Activated CD4-positive, CD25-positive, alpha-beta regulatory T cell treated with anti-CD3 and anti-CD28 coated beads, Interleukin-2, amount 50 U/mL, for 16 hours (primary cell): Measurements from ENCODE around the gene PPM1D.
"Not testable (repeated sequence)": the region's sequence is repeated elsewhere in the genome, so short reads cannot be mapped to it uniquely, and the experiment has no call there.

Source experiments
- DNase-seq: peaks from one replicate; pipeline ENCODE4 v3.0.0-alpha.2; 2020; ENCODE audit warnings: low read depth, low spot score

Gene PPM1D

DNA sequence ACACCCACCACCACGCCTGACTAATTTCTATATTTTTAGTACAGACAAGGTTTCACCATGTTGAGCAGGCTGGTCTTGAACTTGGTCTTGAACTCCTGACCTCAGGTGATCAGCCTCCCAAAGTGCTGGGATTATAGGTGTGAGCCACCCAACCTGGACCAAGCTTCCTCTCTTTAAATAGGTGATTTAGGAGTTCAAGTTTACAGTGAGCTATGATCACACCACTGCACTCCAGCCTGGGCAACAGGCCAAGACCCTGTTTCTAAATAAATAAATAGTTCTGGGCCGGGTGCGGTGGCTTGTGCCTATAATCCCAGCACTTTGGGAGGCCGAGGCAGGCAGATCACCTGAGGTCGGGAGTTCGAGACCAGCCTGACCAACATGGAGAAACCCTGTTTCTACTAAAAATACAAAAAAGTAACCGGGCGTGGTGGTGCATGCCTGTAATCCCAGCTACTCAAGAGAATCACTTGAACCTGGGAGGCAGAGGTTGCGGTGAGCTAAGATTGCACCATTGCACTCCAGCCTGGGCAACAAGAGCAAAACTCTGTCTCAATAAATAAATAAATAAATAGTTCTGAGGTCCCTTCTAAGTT, 6.5 kb upstream of the PPM1D start:
- DNase-seq = not testable (repeated sequence)

DNA sequence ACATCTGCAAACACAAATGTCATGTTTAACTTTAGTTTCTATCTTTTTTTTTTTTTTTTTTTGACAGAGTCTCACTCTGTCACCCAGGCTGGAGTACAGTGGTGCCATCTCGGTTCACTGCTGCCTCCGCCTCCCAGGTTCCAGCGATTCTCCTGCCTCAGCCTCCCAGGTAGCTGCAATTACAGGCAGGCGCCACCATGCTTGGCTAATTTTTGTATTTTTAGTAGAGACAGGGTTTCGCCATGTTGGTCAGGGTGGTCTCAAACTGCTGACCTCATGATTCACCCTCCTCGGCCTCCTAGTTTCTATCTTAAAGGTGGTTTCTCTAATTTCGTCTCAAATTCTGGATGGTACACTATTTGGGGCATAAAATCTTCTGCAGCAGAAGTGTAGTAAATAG, 5.8 kb upstream of the PPM1D start:
- not testable (repeated sequence) for DNase-seq

GRCh38 chr17:60594734-60595133, 5.3 kb upstream of the PPM1D start:
- DNase-seq = no peak

DNA sequence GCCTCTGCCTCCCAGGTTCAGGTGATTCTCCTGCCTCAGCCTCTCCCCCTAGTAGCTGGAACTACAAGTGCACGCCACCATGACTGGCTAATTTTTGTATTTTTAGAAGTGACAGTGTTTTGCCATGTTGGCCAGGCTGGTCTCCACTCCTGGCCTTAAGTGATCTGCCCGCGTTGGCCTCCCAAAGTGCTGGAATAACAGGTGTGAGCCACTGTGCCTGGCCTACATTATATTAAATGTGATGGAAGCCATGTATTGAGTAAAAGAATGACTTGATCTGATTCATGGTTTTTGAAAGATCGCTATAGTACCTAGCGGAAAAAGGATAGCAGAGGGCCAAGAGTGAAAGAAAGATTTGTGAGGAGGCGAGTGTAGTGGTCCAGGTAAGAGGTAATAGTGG, 2.7 kb upstream of the PPM1D start:
- DNase-seq = no peak

DNA sequence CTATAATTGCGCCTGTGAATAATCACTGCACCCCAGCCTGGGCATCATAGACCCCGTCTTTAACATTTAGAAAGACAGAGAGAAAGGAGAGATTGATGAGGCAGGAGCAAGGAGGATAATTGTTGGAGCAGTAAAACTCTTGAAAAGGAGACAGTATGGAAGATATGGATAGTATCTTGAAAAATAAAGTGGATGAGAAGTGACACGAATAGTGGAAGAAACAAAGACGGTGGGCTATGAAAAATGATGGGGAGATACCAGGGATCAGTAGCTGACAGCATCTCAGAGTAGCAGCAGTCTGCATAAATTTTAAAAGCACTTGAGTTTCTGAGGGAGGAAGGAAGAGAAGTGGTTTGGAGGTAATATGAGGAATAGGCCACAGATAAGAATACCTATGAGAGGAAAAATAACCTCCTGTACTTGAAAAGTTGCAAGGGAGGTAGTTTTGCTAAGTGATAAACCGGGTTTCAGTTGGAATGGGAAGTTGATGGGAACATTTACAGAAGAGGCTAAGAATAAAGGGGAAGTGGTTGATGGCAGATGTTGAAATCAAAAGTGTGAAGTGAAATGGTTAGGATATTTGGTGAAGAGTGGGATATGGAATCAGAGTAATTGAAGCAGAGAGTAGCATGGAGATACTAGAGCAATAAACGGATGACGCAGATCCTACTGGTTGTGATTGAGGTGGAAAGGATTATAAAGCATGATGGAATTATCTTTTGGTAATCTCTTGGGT, 1.8 kb upstream of the PPM1D start:
- DNase-seq = no peak

DNA sequence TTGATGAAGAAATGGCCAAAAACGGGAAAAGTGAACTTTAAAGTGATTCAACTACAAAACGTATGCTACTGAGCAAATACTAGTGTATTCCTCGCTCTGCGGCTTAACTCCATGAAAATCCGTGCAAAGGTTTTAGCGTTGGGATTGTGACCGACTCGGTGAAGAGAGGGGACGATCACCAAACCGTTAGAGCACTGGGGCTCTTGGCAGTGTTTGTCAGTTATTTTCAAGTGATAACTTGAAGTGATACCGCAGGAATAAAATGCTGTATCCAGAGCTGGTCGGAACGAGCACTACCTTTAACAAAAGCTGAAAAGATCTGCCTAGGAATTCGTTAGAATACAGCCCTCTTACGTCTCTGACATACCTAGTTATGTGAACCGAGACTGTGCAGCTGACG, 773 bp upstream of the PPM1D start:
- DNase-seq = no peak

GRCh38 chr17:60600490-60601446, 775 bp downstream of the PPM1D start:
- DNase-seq = peak; percentile 28

DNA sequence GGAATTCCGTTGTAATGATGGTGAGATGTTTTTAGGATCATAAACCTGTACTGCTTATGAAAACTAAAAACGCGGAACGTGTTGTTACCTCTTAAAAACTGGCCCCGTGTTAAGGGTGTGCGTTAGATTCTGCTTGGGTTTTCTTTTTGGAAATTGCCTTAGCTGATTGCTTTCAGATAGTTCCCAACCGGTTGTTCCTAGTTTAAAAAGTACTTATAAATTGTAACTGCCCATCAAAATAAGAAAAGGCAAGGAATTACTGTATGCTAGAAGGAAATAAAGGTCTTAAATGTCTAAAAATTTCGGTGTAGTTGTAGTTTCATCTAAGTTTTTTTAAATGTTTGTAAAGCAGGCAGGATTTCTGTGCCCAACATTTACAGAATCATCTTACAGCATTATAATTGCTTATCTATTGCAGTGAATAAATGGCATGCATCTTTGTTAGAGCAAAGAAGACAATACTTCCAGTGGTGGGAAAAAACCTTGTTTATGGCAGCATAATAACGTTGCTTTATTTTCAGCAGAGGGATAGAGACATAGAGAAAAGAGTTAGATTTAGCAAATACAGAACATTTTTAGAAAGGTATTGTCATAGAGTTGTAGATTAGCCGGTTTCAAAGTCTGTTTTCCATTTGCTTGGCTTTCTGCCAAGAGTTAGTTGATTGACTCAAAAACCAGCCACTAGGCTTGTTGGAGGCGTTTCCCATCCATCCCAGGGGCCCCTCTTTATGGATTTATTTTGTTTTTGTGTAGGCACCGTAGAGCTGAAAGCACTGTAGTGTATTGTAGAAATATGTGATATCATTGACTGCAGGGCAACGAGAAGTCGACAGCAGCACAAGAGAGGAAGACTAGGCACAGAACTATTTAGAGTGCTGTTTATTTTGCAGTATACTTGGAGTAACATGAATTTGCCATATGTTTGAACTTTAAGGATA, 1.7 kb downstream of the PPM1D start:
- DNase-seq = no peak

GRCh38 chr17:60602385-60602742, 2.4 kb downstream of the PPM1D start:
- no peak for DNase-seq

DNA sequence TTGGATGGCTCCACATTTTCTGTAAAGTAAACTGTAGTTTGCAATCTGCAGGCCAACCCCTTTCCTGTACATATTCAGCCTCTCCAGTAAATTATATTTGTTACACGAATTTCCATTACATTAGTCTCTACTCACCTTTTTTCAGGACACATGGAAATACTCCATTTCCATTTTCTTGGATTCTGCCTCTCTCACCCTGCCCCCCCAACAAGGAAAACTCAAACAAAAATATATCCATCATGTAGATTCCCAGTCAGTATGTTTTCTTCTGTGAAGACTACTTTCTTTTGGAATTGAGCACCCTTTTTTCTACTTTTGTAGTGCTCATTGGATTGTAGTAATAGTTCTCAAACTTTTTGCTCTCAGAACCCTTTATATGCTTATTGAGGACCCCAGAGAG, 2.9 kb downstream of the PPM1D start:
- DNase-seq = no peak

DNA sequence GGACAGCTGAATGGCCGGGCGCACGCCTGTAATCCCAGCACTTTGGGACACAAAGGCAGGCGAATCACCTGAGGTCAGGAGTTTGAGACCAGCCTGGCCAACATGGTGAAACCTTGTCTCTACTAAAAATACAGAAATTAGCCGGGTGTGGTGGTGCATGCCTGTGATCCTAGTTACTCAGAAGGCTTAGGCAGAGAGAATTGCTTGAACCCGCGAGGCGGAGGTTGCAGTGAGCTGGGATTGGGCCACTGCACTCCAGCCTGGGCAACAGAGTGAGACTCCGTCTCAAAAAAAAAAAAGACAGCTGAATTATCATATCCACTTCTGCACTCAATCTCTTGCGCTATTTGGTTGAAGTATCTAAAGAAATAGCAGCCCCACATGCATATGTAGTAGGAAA, 3.5 kb downstream of the PPM1D start:
- not testable (repeated sequence) for DNase-seq

- no peak for DNase-seq
Observed at GRCh38 chr17:60604686-60605334, 4.8 kb downstream of the PPM1D start.

GRCh38 chr17:60606036-60606435, 6.0 kb downstream of the PPM1D start:
- DNase-seq = no peak

GRCh38 chr17:60610473-60610872, 10.5 kb downstream of the PPM1D start:
- DNase-seq = no peak

GRCh38 chr17:60611321-60611720, 11.3 kb downstream of the PPM1D start:
- not testable (repeated sequence) for DNase-seq

DNA sequence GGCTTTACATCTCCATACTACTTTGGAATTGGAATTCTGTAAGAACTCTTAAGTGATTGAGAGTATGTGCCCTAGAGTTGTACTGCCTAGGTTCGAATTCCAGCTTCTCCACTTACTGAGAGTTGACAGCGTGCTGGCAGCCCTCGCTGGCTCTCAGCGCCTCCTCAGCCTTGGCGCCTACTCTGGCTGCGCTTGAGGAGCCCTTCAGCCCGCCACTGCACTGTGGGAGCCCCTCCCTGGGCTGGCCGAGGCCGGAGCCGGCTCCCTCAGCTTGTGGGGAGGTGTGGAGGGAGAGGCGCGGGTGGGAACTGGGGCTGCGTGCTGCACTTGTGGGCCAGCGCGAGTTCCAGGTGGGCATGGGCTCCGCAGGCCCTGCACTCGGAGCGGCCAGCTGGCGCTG, 13.3 kb downstream of the PPM1D start:
- no peak for DNase-seq

GRCh38 chr17:60613796-60614195, 13.8 kb downstream of the PPM1D start:
- DNase-seq = not testable (repeated sequence)

- DNase-seq = not testable (repeated sequence)
Observed at GRCh38 chr17:60614247-60614646, 14.3 kb downstream of the PPM1D start.

DNA sequence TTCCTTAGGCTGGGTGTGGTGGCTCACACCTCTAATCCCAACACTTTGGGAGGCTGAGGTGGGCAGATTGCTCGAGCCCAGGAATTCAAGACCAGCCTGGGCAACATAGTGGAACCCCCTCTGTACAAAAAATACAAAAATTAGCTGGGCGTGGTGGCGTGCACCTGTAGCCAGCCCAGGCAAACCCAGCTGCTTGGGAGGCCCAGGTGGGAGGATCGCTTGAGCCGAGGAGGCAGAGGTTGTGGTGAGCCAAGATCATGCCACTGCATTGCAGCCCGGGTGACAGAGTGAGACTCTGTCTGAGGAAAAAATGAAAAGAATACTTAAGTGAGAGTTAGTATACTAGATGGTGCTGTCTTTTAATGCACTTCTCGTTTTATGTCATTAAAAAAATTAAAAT, 15.1 kb downstream of the PPM1D start:
- DNase-seq = no peak

DNA sequence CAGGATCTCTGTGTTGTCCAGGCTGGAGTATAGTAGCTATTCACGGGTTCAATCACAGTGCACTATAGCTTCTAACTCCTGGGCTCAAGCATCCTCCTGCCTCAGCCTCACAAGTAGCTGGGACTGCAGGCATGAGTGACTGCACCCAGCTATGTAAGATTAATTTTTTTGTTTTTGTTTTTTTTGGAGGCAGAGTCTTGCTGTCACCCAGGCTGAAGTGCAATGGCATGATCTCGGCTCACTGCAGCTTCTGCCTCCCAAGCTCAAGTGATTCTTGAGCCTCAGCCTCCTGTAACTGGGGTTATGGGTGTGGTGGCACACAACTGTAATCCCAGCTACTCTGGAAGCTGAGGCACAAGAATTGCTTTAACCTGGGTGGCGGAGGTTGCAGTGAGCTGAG, 15.8 kb downstream of the PPM1D start:
- DNase-seq = no peak

DNA sequence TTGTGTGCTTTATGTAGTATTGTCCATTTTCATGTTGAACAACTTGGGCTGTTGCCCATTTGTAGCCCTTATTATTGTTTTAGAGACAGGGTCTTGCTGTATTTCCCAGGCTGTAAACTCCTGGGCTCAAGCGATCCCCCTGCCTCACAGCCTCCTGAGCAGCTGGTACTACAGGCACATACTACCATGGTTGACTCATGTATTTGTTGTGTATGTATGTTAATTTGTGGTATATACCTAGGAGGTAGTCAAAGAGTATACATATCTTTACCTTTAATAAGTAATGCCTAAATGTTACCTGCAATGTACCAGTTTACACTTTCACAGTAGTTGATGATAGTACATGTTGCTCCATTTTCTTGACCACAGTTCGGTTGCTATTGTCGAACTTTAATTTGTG, 18.1 kb downstream of the PPM1D start:
- DNase-seq = no peak
